GM18870 (cell line): ENCODE measurements around the gene SH3RF1.
"Not testable (repeated sequence)": the region's sequence is repeated elsewhere in the genome, so short reads cannot be mapped to it uniquely, and the experiment has no call there.

Source experiments
- ATAC-seq: cut with Tn5 transposase; IDR thresholded peaks from one replicate; pipeline ENCODE4 v1.9.1; 2021; ENCODE audit warnings: moderate library complexity; ENCODE audit not compliant: unreplicated experiment

Gene SH3RF1

DNA sequence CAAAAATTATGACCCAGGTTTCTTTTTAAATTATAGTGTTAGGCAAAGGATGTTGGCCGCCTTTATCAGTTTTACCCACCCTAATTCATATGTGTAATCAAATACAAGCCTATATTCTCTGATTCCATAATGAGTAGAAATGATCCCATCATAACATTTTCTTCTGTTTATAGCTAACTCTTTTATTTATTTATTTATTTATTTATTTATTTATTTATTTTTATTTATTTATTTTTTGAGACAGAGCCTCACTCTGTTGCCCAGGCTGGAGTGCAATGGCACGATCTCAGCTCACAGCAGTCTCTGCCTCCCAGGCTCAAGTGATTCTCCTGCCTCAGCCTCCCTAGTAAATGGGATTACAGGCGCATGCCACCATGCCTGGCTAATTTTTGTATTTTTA, 7.1 kb upstream of the SH3RF1 start:
- not testable (repeated sequence) for ATAC-seq

DNA sequence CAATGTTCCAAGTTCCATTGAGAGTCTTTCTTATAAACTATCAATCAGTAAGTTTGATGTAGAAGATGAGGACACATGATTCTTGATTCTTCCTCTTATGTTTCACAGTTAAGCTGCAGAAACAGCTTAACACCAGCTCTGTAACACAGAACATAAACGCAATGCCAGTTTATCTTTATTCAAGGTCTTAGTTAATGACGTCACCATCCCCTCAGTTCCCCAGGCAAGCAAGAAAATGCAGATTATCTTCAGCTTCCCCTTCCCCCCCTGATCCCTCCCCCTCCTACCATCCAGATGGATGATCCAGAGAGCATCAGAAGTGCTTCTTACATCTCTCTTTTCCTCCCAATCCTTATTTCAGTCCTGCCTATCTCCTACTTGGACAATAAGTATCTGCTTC, 4.4 kb upstream of the SH3RF1 start:
- ATAC-seq, result no peak

DNA sequence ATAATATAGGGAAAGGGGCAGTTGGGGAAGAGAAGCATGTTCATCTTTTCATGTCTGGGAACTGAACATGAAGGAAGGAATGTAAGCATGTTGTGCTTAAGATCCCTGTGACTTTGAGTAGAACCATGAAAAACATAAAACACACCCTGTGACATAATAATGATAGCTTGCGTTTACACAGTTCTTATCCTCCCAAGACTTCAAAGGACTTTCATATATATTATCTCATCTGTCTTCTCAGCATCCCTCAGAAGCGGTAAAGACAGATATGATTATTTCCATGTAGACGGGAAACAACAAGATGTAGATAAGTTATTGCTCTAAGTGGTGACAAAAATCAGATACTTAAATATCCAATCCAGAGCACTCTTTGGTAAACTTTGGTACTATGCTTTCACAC, 3.3 kb upstream of the SH3RF1 start:
- no peak for ATAC-seq

DNA sequence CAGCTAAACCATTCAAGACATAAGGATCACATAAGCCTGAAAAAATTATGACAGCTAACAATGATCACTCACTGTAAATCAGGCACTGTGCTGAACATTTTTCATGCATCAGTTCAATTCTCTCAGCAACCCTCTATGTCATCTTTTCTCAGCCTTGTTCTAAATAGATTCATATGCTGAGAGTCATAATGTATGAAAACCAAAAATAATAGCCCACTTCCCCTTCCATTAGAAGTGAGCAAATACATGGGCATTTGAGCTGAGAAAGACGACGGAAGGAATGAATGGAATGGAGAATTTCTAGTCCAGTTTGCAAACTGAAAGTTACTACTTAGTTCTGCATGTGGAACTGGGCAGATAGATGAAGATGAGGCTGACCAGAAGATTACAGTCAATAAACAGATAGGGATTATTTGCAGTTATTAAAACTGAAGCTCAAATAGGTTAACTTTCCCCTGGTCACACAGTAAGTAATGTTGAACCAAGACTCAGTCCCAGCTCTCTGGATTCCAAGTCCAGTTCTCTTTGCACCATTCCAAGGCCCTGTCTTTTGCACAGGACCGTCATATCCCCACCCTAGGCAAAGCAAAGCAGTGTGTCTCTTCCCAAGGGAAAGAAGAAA, 1.6 kb upstream of the SH3RF1 start:
- ATAC-seq, result peak; percentile 36

DNA sequence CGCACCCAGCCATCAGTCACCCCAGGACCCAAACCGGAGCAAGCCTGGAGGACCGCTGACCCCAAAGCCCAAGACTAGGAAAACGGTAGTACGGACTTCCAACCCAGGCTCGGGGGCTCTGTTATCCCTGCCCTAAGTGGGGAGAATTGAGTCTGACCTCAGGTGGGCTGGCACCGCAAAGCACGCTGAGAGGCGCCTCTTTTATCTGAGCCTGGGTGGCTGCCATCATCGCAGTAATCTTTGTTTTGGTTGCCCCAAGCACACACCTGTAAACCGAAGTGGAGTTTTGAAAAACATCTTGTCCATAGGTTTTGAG, 894 bp upstream of the SH3RF1 start:
- ATAC-seq, result no peak

DNA sequence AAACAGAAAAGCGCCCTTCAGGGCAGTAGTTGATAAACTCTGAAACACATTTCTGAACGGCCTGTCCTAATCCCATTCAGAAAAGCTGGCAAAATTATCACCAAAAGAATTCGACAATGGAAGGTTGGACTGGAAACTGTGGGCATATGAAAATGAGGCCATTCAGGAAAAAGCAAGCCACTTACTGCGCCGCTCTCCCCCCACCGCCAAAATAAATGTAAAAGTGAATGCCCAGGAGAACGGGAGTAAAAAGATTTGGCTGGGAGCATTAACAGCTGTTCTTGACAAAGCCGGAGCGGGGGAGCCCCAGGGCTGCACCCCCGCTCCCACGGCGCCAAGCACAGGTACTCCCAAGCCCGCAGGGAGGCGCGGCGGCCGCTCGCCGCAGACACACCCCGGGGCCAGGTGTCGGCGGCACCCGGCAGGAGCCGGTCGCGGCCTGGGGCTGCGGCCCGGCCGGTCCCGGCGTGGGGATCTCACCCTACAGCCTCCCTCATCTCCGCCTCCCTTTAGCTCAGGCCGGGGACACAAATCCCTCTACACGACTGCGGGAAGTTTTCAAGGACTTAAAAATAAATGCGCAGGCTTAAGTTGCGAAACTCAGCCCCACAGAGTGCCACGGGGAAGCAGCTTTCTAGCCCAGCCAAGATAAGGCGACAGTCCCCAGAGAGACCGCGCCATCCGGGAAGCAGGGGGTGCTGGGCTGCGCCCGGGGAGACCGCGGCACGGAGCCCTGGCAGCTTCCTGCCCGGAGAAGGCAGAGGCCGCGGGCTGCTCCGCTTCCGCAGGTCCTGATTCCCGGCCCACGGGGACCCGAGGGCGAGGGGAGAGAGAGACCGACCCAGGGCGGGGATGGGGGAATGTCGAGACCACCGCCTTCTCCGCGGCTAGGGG, 593 bp downstream of the SH3RF1 start:
- ATAC-seq, result peak; percentile 41

DNA sequence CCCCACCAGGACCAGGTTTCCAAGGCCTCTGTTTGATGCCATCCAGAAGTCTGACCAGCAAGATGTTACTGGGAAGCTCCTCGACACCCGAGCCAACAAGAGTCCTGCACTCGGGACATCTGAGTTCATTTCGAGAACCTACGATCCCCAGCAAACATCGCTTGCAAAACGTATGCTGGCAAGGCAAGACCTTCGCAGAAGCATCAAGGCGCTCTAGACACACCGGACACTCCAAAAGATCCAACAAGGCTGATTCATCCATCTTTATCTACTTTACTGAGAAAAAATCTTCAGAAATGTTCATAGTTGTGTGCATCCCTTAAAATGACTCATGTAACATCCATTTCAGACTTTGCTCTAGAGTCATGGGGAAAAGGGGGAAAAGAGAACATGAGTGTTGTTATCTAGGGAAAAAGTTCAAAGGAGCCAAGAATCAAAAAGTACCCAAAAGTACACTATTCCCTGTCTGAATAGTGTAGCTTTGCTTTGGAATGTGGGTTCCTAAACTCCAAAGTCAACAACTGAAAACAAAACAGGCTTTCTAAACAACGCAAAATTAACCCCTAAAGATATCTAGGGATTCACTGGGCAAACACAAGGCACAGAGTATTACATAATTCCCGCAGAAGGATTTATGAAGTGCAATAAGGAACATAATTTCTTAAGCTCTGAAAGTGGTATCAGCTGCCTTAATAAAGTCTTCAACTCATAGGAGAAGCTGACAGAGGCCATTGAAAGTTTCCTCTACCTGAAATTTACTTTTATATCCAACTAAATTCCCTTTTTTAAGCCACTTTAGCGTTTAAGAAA, 1.6 kb downstream of the SH3RF1 start:
- no peak for ATAC-seq

DNA sequence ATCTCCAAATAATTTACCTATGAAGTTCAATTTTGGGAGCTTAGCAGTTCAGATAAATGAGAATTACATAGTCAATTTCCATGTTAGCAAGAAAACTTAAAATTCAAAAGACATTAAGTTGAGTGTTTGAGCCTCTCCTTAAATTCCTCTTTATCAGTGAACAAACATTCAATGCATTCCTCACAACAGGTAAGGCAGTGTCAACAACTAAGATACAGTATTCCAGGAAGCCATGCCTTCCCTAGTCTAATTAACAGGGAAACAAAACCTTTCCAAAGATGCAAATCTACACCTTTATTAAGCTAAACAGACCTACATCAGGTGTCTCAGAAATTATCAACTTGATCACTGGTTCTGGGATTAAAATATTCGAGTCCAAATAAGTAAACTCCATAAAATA, 3.7 kb downstream of the SH3RF1 start:
- ATAC-seq, result no peak

DNA sequence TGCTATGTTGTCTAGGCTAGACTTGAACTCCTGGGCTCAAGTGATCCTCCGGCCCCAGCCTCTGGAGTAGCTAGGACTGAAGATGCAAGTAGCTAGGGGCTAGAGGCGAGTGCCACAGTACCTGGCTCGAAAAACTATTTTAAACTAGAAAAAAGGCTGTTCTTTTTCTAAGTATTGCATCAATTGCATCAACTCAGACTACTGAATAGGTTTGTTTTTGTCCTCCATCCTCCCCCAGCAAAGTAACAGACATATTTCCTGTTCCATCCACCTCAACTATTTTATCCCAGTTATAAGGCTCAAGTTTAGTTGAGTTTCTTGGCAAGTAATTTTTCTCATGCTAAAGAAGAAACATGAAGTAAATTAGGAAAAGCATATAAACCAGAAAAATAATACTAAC, 4.1 kb downstream of the SH3RF1 start:
- no peak for ATAC-seq

DNA sequence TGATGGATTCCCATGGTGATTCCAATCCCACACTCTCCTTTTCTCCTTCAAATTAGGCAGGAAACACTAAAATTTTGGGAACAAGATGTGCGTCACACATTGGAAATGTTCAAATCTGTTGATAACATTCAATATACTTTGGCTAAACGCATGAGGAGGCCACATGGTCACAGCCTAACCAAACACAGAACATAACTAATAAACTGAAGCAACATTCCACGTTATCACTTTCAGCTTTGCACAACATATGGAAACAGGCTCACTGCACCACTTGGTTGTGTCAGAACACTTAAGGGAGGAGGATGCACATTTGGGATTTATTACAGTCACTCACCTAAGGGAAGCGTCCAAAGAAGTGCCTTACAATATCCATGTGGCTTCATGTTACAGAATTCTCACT, 4.7 kb downstream of the SH3RF1 start:
- no peak for ATAC-seq

DNA sequence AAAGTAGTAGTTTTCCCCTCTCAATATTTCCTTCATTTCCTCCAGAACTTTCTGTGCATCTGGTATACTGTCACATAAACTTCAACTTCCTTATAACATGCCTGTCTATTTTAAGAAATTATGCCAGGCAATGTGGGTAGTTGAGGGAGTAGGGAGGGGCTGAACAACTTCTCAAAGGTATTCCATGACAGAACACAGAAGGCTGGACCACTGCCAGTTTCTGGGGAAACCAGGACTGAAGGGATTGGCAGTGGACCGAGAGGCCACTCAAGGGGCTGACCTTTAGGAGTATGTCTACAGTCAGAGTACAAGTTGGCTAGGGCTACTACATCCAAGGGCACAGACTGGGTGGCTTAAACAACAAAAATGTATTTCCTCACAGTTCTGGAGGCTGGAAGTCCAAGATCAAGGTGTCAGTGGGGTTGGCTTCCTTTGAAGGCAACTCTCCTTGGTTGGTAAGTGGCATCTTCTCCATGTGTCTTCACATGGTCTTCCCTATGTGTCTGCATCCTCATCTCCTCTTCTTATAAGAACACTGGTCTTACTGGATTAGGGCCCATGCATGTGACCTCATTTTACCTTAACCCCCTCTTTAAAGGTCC, 6.9 kb downstream of the SH3RF1 start:
- no peak for ATAC-seq

DNA sequence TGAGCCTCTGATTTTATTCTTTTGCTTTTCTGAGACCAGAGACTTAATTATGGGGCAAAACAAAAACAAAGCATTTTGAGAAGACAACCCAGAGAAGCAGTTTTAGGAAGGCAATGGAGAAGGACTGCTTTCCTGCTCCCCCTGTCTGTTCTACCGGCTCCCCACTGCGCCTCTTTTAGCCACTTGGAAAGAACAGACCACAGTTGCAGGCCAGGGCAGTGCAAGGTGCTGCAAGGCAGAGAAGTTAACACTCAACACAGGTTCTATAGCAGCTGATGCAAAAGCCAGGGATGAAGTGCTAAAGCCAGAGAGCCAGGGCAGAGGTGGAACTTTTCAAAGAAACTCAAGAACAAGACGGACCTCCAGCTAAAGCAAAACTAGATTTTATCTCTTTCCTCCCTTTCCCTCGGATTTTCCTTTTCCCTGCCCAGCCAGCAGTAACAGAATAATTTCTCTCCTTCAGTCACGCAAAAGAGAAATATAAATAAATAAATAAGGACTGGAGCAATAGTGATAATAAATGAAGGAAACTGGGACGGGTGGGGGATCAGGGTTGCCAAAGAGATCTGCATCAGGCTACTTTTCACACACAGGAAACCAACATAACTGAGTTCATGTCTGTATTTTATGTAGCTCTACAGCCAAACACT, 10.4 kb downstream of the SH3RF1 start:
- no peak for ATAC-seq

DNA sequence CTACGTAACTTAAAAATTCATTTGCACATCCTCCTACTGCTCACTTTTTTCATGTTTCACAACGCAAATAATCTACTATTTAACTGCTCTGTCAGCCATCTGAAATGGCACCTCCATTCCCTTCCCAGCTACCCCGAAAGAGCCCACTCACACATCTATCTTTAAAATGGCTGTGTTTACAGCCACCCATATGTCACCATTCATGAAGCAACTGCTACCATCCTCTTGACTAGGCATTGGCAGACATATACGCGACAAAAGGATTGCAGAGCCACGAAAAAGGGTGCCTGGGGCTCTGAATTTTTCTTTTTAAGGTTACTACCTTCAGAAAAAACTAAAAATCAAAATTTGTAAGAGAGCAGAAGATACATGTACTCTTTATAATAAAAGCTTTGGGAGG, 11.5 kb downstream of the SH3RF1 start:
- ATAC-seq, result no peak

DNA sequence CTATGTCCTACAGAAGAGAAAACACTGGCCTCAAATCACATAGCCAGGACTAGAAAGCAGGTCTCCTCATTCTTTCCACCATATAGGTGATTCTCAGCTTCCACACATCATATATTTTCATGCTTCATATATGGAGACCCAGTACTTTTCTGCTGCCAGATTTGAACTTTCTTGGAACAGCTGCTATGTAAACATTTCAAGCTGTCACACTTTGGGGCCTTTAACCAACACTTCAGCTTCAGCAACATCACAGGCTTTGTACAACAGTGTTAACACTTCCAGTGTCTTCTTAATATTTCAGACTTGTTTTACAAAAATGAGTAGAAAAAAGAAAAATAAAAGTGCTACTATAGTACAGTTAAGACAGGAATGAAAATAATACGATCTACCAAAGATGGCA, 12.6 kb downstream of the SH3RF1 start:
- ATAC-seq, result no peak

DNA sequence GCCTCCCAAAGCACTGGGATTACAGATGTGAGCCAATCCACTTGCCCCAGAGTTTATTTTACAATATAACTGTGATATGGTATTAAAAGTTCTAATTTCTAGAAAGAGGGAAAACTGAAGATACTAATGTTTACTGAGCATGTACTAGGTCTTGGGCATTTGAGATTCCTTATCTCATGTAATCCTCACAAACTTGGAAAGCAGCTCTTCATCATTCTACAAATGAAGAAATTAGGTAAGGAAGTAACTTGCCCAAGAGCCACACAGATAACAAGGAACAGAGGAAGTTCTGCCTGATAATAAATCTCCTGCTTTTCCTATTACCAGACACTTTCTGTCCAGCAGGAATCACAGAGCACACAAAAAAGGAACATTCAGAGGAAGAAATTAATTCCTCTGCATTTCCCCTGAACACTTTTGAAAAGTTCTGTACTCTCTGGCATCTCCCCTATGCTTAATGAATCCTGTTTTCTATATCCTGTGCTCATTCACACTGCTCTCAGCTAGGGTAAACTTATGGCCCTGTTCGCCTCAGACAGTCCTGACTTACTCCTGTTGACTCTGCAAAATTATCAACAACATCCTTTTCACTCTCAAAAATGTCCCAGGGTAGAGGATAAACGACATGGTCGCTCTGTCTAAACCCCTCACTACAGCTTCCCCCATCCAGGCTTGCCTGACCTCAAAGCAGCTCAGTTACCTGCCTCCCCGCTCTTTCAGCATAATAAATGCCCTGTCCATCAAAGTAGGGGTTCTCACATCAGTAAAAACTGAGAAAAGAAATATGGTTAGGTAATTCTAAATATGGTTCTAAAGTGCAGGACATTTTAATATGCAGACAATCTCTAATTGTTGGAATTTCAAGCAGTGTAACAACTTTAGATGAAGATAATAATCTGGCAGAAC, 13.6 kb downstream of the SH3RF1 start:
- no peak for ATAC-seq

DNA sequence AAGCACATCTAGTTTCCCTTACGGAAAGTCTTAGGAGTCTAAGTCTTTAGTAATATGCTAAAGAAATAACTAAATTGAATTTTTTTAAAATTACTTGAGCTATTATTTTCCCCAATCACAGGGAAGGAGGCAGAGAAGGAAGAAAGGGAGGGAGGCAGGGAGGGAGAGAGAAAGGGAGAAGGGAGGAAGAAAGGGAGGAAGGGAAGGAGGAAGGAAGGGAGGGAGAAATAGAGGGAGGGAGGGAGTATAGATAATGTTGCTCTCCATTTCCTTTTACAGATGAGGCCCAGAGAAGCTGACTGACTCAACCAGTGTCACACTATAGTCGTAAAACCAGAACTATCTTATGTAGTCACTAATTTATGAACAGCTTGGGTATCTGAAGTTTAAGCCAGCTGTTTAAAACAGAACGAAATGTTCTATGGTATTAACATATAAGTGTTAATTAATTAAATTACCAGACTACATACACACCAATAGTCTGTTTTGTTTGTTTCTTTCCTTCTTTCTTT, 14.6 kb downstream of the SH3RF1 start:
- ATAC-seq, result no peak

DNA sequence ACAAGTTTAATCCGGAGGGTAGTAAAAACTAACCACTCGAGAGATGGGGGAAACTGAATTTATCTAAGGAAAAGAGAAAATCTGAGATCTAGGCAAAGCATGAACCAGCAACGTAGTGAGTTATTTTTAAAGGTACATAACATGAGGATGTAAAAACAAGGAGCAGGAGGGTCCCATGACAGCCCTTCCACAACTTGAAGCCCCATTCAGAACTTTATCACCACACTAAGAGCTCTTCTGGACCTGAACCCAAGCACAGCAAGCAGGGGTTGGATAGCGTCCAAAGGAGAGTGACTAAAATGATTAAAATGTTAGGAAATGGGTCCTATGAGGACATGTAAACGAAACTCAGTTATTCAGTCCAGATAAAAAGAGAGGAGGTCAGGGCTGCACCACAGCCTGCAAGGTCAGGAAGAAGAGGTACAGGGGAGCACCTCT, 16.2 kb downstream of the SH3RF1 start:
- no peak for ATAC-seq

DNA sequence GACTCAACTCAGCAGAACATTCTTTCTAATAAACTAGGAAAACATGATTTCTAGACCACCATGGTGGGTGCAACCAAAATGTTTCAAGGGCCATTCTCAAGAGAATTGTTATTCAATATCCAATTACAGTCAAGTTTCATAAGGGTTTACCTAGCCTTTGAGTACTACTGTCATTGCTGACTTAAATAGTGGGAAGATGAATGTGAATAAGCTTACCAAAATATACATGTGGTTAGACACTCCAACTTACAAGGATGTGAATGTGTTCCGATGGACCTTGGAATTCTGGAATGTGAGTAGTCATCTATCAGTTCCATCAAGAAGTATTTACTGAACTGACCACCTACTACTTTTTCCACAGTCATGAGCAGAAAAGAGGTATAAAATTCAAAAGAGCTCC, 16.9 kb downstream of the SH3RF1 start:
- ATAC-seq, result no peak

DNA sequence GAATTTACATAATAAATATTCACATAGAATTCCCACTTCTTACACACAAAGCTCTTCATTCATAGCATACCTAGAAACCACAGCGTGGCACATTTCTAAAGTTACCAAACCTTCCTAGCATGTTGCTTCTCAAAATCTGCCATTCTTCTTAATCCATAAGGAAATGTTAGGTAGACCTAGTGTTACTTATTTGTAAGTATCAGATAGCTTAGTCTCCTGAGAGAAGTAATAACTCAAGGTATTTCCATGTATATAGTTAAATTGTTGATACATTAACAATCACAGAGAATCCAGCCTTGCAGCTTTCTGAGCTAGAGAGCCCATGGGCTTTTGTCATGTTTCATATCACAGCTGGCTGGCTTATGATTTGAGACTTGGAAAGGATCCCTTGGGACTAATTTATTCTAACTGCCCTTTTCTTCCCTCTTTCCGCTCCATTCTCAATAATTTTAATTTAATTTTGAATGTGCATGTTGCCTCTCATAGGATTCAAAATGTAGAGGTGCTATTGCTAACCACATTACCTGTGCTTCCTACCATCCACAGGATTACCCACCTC, 17.6 kb downstream of the SH3RF1 start:
- no peak for ATAC-seq
